ENCODE data around the gene ACSF3. TPM values are rescaled to one million over a fixed set of nuclear protein-coding genes. Genes with fewer than 3 reads are reported as not detected.

Gene ACSF3
- total RNA-seq, 1 donor from 2014 or later: 14.1 TPM

DNA sequence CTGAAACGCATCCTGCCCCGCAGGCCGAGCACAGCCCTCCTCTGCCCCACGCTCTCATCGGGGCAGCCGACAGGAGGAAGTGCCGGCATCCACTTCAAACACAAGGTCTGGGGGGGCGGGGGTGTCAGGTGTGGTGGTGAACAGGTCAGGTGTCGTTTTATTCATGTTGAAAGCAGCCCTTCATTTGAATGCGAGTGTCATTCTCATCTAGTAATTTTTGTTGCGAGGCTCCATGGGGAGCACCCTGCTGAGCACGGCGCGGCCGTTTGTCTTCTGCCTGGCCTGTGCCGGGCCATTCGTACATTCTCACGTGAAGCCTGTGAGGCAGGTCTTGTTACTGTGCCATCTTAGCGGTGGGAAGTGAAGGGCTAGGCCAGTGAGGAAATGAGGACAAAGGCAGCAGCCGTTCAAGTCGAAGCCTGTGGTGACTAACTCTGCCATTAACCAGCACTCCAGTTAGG, 1.9 kb downstream of the ACSF3 start:
- no peak for ATAC-seq

DNA sequence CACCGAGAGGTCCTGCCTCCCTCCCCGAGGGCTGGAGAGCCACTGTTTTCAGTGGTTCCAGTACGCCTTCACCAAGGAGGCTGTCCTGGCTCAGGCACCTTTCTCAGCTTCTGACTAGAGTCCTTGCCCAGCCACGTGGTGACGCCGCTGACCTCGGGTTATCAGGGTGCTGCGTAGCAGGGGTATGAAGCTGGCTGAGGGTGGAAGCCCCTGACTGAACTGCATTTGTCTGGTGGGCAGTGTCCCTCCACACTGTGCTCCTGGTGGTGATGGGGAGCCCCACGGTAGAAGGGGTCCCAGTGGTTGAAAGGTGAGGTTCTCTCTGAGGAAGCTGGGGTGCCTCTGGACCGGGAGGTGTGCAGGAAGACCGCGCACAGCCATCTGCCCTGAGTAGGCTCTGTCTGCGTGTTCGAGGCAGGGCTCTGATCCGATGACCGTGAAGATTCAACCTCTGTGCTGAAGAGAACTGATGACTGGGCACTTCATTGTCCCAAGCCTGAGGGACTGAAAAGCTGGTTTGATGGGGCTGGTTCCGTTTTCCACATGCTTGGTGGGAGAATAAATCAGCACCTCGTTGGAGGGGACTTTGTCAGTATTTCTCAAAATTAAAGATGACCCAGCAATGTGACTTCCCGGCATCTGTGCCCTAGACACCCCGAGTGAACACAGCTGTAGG, 2.5 kb downstream of the ACSF3 start:
- ATAC-seq: no peak

DNA sequence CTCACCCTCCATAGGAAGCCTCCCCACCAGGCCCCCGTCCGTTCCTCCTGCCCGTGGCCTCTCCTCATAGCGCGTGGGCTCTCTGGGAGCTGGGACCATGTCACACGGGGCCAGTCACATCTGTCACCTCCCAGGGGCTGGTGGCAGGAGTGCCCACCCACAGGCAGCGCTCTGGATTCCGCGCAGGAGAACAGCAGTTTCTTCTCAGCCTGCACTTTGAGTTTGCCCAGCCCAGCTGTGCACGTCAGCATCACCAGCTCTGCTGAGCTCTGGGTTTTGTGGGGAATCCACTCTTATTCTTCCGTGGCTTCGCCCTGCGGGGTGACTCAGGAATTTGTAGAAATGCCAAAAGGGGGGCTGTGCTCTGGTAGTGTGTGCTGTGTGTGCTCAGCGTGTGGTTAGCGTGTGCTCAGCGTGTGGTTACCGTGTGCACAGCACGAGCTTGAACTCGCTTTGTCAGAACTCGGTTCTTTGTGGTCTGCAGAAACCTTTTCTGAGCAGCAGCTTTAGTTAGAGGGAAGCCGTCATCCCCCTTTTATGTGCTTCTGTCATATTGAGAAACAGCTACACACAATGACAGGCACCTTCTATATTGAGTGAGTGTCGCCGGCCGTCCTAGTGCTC, 3.2 kb downstream of the ACSF3 start:
- no peak for ATAC-seq

GRCh38 chr16:89097392-89097772, 3.7 kb downstream of the ACSF3 start:
- no peak for ATAC-seq

- no peak for ATAC-seq
Observed at GRCh38 chr16:89098767-89099430, 5.2 kb downstream of the ACSF3 start.

DNA sequence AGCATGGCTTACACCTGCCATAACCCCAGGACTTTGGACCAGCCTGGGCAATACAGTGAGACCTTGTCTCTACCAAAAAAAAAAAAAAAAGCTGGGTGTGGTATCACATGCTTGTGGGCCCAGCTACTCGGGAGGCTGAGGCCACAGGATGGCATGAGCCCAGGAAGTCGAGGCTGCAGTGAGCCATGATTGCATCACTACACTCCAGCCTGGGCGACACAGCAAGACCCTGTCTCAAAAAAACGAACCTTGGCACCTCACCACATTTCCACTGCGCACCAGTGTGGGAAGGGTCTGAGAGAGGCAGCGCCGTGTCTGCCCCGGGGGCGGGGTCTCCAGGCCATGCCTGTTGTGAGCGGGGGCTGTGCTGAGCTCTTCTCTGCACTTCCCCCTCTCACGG, 6.3 kb downstream of the ACSF3 start:
- no peak for ATAC-seq

- no peak for ATAC-seq
Observed at GRCh38 chr16:89100601-89101302, 7.1 kb downstream of the ACSF3 start.

DNA sequence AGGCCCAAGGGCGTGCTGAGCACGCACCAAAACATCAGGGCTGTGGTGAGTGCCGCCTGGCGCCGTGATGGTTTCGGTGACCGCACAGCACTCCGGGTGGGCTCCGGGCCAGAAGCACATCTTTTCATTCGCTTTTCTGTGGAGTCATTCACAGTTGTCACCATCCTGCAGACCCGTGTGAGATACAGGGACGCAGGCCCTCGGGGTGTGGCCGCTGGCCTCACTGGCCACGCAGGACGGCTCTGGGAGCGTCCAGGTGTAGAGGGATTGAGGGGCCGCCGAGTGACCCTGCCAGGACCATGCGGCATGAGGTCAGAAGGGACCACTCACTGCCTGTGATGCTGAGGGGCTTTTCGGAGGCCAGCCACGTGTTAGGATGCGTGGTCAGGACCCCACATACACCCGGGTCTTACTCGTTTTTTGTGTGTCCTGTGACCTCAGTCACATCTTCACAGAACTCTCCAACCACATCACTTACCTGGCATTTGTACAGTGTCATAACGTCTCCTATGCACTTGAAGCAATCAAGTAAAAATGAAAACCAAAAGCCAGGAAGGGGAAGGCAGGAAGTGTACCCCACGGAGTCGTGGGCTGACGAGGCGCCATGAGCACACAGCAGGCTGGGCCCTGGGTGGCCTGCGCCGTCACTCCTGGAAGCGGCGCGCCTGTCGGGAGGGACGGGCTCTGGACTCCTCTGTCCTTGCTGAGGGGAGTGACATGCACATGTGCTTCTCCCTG, 7.8 kb downstream of the ACSF3 start:
- ATAC-seq: no peak

DNA sequence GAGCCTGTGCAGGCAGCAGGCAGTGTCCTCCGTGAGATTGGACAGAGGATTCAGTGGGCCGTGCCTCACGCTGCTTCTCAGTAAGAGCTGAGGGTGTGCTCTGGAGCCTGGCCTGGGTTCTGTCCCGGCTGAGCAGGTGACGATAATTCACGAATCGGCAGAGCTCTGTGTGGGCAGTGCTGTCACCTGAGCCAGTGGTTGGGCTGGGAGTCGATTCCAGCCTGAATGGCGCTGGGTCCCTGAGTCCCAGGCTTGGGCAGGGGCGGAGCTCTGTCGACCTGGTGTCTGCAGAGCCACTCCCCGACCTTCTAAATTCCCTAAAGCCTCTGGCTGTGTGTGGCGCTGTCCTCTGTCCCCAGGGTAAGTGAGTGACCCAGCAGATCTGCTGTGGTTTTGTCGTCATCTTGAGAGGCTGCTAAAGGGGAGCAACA, 8.4 kb downstream of the ACSF3 start:
- ATAC-seq: no peak

DNA sequence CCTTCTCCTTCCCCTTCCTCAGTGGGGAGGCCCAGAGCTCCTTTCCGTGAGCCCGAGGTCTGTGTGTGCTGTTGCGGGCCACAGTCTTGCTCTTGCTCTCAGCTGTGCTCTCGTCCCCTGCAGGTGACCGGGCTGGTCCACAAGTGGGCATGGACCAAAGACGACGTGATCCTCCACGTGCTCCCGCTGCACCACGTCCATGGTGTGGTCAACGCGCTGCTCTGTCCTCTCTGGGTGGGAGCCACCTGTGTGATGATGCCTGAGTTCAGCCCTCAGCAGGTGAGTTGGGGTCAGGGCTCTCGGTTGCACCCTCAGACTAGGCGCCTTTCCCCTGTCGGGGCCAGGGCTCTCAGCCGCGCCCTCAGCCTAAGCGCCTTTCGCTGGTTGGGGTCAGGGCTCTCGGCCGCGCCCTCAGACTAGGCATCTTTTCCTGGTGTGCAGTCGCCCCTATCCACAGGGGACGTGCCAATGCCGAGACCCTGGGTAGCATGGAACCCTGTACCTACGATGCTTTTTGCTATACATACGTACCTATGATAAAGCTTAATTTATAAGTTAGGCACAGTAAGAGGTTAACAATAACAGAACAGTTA, 8.9 kb downstream of the ACSF3 start:
- no peak for ATAC-seq

- no peak for ATAC-seq
Observed at GRCh38 chr16:89103156-89103555, 9.5 kb downstream of the ACSF3 start.

GRCh38 chr16:89103781-89104180, 10.1 kb downstream of the ACSF3 start:
- ATAC-seq: no peak

DNA sequence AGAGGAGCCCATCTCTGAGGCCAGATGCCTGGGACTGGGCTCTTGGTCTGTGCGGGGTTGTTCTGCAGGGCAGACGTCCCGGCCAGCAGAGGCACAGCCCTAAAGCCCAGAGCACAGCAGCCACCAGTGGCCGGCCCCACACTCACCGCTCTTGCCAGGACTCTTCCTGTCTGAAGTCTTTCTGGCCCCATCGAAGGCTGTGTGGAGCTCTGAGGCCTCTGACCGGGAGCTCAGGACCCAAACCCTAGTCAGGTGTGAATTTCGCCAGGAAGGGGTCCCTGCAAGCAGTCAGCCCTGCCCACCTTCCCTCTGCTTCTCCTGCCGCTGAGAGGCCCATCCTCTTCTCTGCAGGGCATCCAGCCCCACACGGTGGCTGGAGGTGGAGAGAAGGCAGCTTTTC, 10.7 kb downstream of the ACSF3 start:
- no peak for ATAC-seq

DNA sequence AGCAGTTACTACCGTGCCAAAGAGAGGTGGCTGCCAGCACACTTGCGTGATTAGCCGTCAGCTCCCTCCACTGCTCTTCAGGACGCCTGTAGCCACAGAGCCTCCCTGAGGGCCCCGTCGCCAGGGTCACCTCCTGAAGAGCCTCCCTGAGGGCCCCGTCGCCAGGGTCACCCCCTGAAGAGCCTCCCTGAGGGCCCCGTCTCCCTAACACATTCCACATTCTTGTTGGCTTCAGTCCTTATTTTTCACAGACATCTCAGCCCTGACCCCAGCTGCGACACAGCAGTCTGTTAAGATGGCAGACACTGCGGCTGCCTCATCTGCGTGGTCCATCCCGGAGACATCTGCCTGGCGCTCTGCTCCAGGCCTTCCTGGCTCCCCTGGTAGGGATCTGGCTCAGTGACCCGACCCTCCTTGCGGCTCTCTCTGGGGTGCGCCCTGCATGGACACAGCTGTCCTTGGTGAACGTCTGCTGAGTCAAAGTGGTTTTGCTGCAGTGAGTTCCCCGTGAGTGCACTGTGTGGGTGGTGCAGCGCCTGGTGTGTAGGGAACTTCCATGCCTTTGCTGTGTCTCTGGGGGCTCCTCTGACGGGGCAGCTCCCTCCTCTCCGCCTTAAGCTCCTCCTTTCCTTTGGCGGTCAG, 11.4 kb downstream of the ACSF3 start:
- peak; percentile 5 for ATAC-seq

DNA sequence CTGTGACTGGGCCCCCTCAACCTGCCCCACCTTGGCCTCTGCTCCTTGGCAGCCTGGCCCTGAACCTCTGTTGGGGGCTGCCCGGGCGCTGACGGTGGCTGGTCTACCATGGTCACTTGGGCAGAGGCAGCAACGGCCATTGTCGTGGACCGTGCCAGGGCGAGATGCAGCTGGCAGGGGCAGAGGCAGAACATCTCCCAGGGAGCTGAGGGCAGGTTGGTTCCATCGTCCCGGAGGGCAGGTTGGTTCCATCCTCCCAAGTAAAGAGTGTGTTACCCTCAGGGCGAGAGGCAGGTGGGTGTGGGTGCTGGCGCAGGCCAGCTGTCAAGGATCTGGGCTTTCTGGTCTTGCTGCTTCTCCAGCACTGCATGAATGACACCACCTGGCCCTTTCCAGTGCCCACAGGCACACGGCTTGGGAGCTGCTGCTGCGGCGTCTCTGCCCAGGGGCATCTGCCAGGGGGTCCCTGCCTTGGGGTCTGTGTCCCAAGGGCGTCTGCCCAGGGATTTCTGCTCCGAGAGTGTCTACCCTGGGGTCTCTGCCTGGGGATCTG, 12.0 kb downstream of the ACSF3 start:
- peak; percentile 42 for ATAC-seq

DNA sequence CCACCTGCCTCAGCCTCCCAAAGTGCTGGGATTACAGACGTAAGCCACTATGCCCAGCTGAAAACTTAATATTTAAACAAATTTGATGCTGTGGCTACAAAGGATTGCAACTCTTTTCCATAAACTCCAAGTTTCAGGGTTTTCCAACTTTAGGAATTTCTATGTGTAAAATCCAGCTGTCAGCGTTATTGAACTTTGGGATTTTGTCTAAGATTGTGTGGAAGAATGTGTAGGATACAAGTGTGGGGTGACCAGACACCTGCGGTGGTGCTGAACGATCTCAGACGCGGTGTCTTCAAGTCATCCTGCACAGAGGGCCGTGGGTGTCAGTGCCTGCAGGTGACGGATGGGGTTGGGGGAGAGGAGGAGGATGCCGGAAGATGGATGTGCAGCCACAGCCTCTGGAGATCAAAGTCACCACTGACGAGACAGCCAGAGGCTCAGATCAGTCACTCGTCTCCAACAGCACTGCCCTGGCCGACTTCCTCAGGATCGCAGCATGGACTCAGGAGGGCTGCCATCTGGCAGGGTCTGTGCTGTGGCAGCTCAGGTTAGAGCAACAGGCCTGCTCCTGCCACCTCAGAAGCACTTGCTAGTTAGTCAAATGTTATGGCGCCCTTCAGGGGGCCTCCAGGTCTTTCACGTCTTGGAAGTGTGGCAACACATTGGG, 13.0 kb downstream of the ACSF3 start:
- ATAC-seq: no peak

DNA sequence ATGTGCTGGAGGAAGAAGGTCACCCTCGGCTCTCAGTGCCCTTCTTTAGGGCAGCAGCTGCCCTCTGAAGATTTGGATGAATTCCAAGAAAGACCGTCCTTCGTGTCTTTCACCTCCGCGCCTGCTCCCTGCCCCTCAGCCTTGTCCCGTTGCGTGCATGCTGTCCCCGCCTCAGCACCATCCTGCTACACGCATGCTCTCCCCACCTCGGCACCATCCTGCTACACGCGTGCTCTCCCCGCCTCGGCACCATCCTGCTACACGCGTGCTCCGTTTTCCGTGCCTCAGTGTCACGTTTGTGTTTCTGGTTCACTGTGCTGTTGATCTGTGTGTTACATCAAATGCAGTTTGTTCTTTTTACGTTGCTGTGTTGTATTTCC, 13.5 kb downstream of the ACSF3 start:
- ATAC-seq: no peak

DNA sequence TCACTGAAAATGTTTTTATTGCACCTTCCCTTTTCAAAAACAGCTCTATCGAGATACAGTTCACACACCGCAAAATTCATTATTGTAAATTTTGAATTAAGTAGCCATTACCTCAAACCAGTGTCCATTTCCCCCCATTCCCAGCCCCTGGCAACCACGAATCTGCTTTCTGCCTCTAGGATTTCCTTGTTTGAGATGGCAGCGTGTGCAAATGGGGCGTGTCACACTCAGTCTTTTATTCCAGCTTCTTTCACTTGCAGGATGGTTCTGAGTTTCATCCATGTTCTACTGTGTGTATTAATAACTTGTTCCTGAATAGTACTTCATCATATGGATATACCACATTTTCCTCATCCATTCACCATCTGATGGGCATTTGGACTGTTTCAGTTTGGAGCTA, 14.8 kb downstream of the ACSF3 start:
- ATAC-seq: no peak

- ATAC-seq: no peak
Observed at GRCh38 chr16:89110641-89111040, 17.0 kb downstream of the ACSF3 start.

DNA sequence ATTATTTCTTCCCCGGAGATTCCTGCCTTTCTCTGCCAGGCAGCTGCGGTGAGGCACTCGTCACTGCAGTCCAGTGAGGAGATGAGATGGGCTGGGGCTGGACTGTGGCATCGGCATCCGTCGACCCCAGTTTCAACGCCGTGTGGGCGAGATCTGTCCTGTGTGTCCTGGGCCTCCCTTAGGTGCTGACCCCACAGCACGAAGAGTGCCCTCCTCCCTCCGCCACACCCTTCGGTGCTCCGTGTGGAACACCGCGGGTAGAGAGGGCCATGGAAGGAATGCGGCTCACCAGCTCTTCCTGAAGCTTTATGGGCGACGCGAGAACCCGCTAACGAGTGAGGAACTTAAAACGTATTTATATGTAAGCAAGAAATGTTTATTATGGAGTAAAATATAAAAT, 17.6 kb downstream of the ACSF3 start:
- ATAC-seq: no peak
